ENCODE data around the gene MIGA2. TPM values are rescaled to one million over a fixed set of nuclear protein-coding genes. Genes with fewer than 3 reads are reported as not detected.
A peak's percentile ranks its signal among the peaks of the same experiment; 100 is the strongest.

MIGA2 gene
- total and polyA plus RNA-seq, 4 donors: 8.0 to 42.6 (median 16.9) TPM

DNA sequence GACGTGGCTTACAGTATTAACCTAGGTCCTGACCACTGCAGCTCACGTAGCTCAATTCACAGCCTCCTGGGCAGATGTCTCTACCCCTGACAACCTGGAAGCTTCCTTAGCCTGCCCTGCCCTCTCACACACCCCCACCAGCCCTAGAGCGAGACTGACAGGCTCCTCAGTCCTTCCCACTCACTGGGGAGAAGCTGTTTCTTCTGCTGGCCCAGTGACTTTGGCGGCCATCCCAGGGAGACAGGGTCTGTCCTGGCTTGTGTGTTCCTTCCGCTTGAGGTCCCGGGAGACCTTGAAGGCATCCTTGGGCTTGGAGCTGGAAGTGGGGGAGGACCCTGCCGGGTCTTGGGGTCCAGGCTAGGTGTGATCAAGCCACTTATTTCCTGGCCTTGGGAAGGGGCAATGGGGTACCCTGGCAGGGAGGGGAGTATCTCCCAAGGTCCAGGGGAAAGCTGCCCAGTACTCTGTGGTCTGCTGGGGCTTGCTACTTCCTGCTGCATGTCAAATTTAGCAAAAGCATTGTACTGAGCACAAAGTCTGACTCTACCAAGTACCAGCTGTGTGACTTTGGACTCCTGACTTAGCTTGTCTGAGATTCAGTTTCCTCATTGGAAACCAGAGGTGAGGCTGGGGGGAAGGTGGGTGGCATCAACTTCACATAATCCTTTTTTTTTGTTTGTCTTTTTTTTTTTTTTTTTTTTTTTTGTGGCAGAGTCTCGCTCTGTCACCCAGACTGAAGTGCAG lies 1.9 kb downstream of the MIGA2 start:
- 79% methylated on average over 8 of the region's 8 CpGs for WGBS
- TF ChIP-seq, protein P1, sequence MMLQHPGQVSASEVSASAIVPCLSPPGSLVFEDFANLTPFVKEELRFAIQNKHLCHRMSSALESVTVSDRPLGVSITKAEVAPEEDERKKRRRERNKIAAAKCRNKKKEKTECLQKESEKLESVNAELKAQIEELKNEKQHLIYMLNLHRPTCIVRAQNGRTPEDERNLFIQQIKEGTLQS (IDR thresholded peaks at IDR 0.05): no peak
- TF ChIP-seq HNF4A (conservative IDR thresholded peaks at IDR 0.05) (peak in 1 of 2 donors; percentile 53), SP1 (IDR thresholded peaks at IDR 0.05) (peak; percentile 12)
- TF ChIP-seq, protein P2, sequence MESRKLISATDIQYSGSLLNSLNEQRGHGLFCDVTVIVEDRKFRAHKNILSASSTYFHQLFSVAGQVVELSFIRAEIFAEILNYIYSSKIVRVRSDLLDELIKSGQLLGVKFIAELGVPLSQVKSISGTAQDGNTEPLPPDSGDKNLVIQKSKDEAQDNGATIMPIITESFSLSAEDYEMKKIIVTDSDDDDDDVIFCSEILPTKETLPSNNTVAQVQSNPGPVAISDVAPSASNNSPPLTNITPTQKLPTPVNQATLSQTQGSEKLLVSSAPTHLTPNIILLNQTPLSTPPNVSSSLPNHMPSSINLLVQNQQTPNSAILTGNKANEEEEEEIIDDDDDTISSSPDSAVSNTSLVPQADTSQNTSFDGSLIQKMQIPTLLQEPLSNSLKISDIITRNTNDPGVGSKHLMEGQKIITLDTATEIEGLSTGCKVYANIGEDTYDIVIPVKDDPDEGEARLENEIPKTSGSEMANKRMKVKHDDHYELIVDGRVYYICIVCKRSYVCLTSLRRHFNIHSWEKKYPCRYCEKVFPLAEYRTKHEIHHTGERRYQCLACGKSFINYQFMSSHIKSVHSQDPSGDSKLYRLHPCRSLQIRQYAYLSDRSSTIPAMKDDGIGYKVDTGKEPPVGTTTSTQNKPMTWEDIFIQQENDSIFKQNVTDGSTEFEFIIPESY (IDR thresholded peaks at IDR 0.05): no peak
- TF ChIP-seq, protein P3, sequence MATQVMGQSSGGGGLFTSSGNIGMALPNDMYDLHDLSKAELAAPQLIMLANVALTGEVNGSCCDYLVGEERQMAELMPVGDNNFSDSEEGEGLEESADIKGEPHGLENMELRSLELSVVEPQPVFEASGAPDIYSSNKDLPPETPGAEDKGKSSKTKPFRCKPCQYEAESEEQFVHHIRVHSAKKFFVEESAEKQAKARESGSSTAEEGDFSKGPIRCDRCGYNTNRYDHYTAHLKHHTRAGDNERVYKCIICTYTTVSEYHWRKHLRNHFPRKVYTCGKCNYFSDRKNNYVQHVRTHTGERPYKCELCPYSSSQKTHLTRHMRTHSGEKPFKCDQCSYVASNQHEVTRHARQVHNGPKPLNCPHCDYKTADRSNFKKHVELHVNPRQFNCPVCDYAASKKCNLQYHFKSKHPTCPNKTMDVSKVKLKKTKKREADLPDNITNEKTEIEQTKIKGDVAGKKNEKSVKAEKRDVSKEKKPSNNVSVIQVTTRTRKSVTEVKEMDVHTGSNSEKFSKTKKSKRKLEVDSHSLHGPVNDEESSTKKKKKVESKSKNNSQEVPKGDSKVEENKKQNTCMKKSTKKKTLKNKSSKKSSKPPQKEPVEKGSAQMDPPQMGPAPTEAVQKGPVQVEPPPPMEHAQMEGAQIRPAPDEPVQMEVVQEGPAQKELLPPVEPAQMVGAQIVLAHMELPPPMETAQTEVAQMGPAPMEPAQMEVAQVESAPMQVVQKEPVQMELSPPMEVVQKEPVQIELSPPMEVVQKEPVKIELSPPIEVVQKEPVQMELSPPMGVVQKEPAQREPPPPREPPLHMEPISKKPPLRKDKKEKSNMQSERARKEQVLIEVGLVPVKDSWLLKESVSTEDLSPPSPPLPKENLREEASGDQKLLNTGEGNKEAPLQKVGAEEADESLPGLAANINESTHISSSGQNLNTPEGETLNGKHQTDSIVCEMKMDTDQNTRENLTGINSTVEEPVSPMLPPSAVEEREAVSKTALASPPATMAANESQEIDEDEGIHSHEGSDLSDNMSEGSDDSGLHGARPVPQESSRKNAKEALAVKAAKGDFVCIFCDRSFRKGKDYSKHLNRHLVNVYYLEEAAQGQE (IDR thresholded peaks at IDR 0.05): no peak
- Histone ChIP-seq H3K4me1 (ENCODE audit: control insufficient read depth in 4 of 4, insufficient read depth in 4 of 4, low read length in 3 of 4) (peaks cover 10 to 24% (median 19%) of the 10 kb centered on the region in 4 donors), H3K9me3 (ENCODE audit: control insufficient read depth in 4 of 4, low read length in 3 of 4) (no peaks in the 10 kb centered on the region), H3K4me3 (ENCODE audit: low read depth in 1 of 3, low read length in 3 of 3) (no peak overlapping the region), H3K27ac (ENCODE audit: low read depth in 1 of 2, low read length in 2 of 2) (no peak overlapping the region), H3K27me3 (ENCODE audit: control insufficient read depth in 4 of 4, insufficient read depth in 4 of 4, low read length in 3 of 4) (no peaks in the 10 kb centered on the region), H3K9ac (ENCODE audit: low read depth in 1 of 2, low read length in 2 of 2) (no peak overlapping the region), H3K36me3 (ENCODE audit: control insufficient read depth in 4 of 4, insufficient read depth in 3 of 4, low read depth in 1 of 4, low read length in 3 of 4) (peaks cover 0 to 14% (median 4%) of the 10 kb centered on the region in 4 donors)
- DNase-seq (ENCODE audit: low spot score): peak; percentile 58

DNA sequence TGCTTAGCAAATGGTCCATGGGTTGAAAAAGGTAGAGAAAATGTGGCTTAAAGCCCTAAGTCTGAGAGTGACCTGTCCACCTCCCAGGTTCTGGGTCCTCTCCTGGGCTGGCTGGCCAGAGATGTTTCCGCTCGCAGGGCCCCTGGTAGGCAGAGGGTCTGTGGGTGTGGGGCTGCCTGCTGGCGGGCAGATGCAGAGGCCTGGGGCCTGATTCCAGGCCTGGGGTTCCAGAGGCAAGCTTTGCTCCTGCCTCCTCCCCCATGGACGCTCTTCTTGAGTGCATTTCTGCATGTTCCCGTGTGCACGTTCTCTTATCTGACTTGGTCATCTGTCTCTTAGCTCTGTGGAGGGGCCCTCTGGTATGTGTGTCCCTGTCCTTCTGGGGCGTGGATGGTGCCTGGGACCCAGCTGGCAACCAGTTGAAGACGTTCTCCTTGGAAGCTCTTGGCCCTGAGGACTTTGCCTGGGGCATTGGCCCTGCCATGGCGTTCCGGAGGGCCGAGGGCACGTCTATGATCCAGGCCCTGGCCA lies 3.8 kb downstream of the MIGA2 start:
- H3K9ac ChIP-seq (ENCODE audit: low read depth in 1 of 2, low read length in 2 of 2): no peak overlapping the region
- DNase-seq (ENCODE audit: low spot score): peak; percentile 68
- peaks cover 0 to 20% (median 6%) of the 10 kb centered on the region in 4 donors for H3K36me3 ChIP-seq (ENCODE audit: control insufficient read depth in 4 of 4, insufficient read depth in 3 of 4, low read depth in 1 of 4, low read length in 3 of 4)
- H3K4me3 ChIP-seq (ENCODE audit: low read depth in 1 of 3, low read length in 3 of 3): no peak overlapping the region
- H3K4me1 ChIP-seq (ENCODE audit: control insufficient read depth in 4 of 4, insufficient read depth in 4 of 4, low read length in 3 of 4): peaks cover 10 to 24% (median 19%) of the 10 kb centered on the region in 4 donors
- H3K27me3 ChIP-seq (ENCODE audit: control insufficient read depth in 4 of 4, insufficient read depth in 4 of 4, low read length in 3 of 4): no peaks in the 10 kb centered on the region
- TF ChIP-seq HNF4A (conservative IDR thresholded peaks at IDR 0.05) (no peak), TAF1 (conservative IDR thresholded peaks at IDR 0.05) (no peak), RXRA (IDR thresholded peaks at IDR 0.05) (no peak), FOXA2 (IDR thresholded peaks at IDR 0.05) (no peak), NR2F2 (IDR thresholded peaks at IDR 0.05) (no peak), HNF4G (IDR thresholded peaks at IDR 0.05) (no peak), RAD21 (IDR thresholded peaks at IDR 0.05) (no peak), EGR1 (IDR thresholded peaks at IDR 0.05; ENCODE audit: low read depth in 2 of 2) (no peak), FOXA1 (IDR thresholded peaks at IDR 0.05) (no peak), SP1 (IDR thresholded peaks at IDR 0.05) (no peak), YY1 (IDR thresholded peaks at IDR 0.05) (no peak), GABPA (IDR thresholded peaks at IDR 0.05 in 1 of 2, conservative IDR thresholded peaks at IDR 0.05 in 1 of 2) (no peak)
- TF ChIP-seq, protein P1 (IDR thresholded peaks at IDR 0.05): no peak
- TF ChIP-seq, protein P4, sequence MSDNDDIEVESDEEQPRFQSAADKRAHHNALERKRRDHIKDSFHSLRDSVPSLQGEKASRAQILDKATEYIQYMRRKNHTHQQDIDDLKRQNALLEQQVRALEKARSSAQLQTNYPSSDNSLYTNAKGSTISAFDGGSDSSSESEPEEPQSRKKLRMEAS (IDR thresholded peaks at IDR 0.05): no peak
- TF ChIP-seq, protein P5, sequence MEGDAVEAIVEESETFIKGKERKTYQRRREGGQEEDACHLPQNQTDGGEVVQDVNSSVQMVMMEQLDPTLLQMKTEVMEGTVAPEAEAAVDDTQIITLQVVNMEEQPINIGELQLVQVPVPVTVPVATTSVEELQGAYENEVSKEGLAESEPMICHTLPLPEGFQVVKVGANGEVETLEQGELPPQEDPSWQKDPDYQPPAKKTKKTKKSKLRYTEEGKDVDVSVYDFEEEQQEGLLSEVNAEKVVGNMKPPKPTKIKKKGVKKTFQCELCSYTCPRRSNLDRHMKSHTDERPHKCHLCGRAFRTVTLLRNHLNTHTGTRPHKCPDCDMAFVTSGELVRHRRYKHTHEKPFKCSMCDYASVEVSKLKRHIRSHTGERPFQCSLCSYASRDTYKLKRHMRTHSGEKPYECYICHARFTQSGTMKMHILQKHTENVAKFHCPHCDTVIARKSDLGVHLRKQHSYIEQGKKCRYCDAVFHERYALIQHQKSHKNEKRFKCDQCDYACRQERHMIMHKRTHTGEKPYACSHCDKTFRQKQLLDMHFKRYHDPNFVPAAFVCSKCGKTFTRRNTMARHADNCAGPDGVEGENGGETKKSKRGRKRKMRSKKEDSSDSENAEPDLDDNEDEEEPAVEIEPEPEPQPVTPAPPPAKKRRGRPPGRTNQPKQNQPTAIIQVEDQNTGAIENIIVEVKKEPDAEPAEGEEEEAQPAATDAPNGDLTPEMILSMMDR (IDR thresholded peaks at IDR 0.05; ENCODE audit: low read depth, low read length, missing input control): no peak
- H3K27ac ChIP-seq (ENCODE audit: low read depth in 1 of 2, low read length in 2 of 2): no peak overlapping the region
- WGBS: 97% methylated on average over 12 of the region's 12 CpGs
- no peaks in the 10 kb centered on the region for H3K9me3 ChIP-seq (ENCODE audit: control insufficient read depth in 4 of 4, low read length in 3 of 4)
